HepG2 (cell line): ENCODE measurements around the gene GJB5. TPM values are rescaled to one million over a fixed set of nuclear protein-coding genes. Genes with fewer than 3 reads are reported as not detected.
"Not testable (repeated sequence)": the region's sequence is repeated elsewhere in the genome, so short reads cannot be mapped to it uniquely, and the experiment has no call there.

Source experiments
- ATAC-seq: fragments of 200-7000 bp; cut with Tn5 transposase; 3 replicates; pipeline ENCODE4 v1.9.1; 2020; ENCODE audit warnings: mild to moderate bottlenecking, moderate library complexity
- BruUV-seq: library from RNA; stranded (reverse); fragments of 400-500 nt; replicated peaks from 2 replicates; lab custom pipeline; 2021; lab: Mats Ljungman, UMichigan
- CTCF ChIA-PET: fragments of 300-600 bp; formaldehyde crosslinking; extraction: SDS; loops from one replicate; lab custom pipeline; 2021; ENCODE audit warnings: low total read pairs, inconsistent platforms, low intra/inter-chr PET ratio; lab: Yijun Ruan, JAX
- POLR2A ChIA-PET: fragments of 350-600 bp; sonication (Branson Sonifier 250); formaldehyde crosslinking; loops from one replicate; lab custom pipeline; 2020; ENCODE audit warnings: antibody characterized with exemption, inconsistent platforms; lab: Yijun Ruan, JAX
- DNase-seq: peaks from one replicate; pipeline ENCODE4 v3.0.0-alpha.2; 2015; ENCODE audit warnings: low spot score
- FAIRE-seq: peaks from 3 replicates; lab custom pipeline; 2011; peaks lifted over from hg19 to GRCh38; lab: Jason Lieb, UNC
- H2AFZ ChIP-seq: one replicate; pipeline ENCODE4 v1.6.1; 2011; ENCODE audit warnings: low read length, inconsistent platforms
- H3K27ac ChIP-seq: fragments of 300-600 bp; 3 replicates; pipeline ENCODE4 v1.8.0; 2011; ENCODE audit warnings: mixed run types, mild to moderate bottlenecking, mixed read lengths, low read length, inconsistent platforms; ENCODE audit not compliant: insufficient read depth; ENCODE audit errors: extremely low read length
- H3K27me3 ChIP-seq, 2 experiments: fragments of 200-600 bp in 1 of 2; 2 replicates in 1 of 2; 3 replicates in 1 of 2; pipeline versions ENCODE4 v1.6.0 to v1.8.0; 2011; ENCODE audit warnings: low read length in 2 of 2, mild to moderate bottlenecking in 2 of 2, moderate library complexity in 2 of 2, inconsistent platforms in 1 of 2; ENCODE audit not compliant: insufficient read depth in 2 of 2, control insufficient read depth in 1 of 2
- H3K36me3 ChIP-seq, 2 experiments: fragments of 200-600 bp in 1 of 2; replicated peaks in 1 of 2; 2 replicates in 1 of 2; 3 replicates in 1 of 2; pipeline versions ENCODE4 v1.5.1 to v1.8.0; 2011; ENCODE audit warnings: low read length in 2 of 2, inconsistent platforms in 1 of 2; ENCODE audit not compliant: insufficient read depth in 2 of 2, control insufficient read depth in 1 of 2
- H3K4me1 ChIP-seq: 2 replicates; pipeline ENCODE4 v1.5.1; 2012; ENCODE audit warnings: low read length, inconsistent platforms; ENCODE audit not compliant: insufficient read depth
- H3K4me2 ChIP-seq: 2 replicates; pipeline ENCODE4 v1.6.0; 2011; ENCODE audit warnings: low read depth, low read length, inconsistent platforms
- H3K4me3 ChIP-seq, 3 experiments: fragments of 200-600 bp in 1 of 3; sonication (generic), shearing (Covaris generic) in 1 of 3; replicated peaks in 1 of 3; 2 replicates each; pipeline ENCODE4 v1.5.1; 2011 to 2016; ENCODE audit warnings: low read length in 3 of 3, inconsistent platforms in 2 of 3, low read depth in 2 of 3, mild to moderate bottlenecking in 2 of 3, control low read depth in 1 of 3, mixed read lengths in 1 of 3; ENCODE audit not compliant: insufficient read depth in 1 of 3
- H3K79me2 ChIP-seq: one replicate; pipeline ENCODE4 v1.6.1; 2011; ENCODE audit warnings: low read length, inconsistent platforms; ENCODE audit not compliant: insufficient read depth
- H3K9ac ChIP-seq: 2 replicates; pipeline ENCODE4 v1.6.0; 2011; ENCODE audit warnings: mild to moderate bottlenecking, low read depth, low read length, inconsistent platforms; ENCODE audit not compliant: insufficient read depth
- H3K9me3 ChIP-seq: 2 replicates; pipeline ENCODE4 v1.5.1; 2012; ENCODE audit warnings: mild to moderate bottlenecking, low read length
- H4K20me1 ChIP-seq: 2 replicates; pipeline ENCODE4 v1.6.0; 2011; ENCODE audit warnings: inconsistent platforms, mild to moderate bottlenecking, low read length, moderate library complexity; ENCODE audit not compliant: insufficient read depth
- ARID3A ChIP-seq: IDR thresholded peaks from 2 replicates; pipeline ENCODE4 v1.6.1; 2012; ENCODE audit warnings: low read depth, low read length, improper control_type of control experiment
- KAT7 ChIP-seq: IDR thresholded peaks from 2 replicates; pipeline ENCODE4 v1.6.1; 2018; ENCODE audit warnings: borderline replicate concordance, missing compliant biosample characterization
- PITX1 ChIP-seq: sonication (generic); formaldehyde crosslinking; IDR thresholded peaks from 2 replicates; pipeline ENCODE4 v1.5.1; 2020; ENCODE audit warnings: mild to moderate bottlenecking, missing genetic modification reagents
- ZNF740 ChIP-seq: sonication (generic); formaldehyde crosslinking; IDR thresholded peaks from 2 replicates; pipeline ENCODE4 v1.4.0; 2020; ENCODE audit warnings: missing genetic modification reagents
- WGBS: methylation state at CpG from one replicate; pipeline ENCODE4 v1.1.6; 2017; ENCODE audit warnings: low lambda C conversion rate; 5-methylcytosine and 5-hydroxymethylcytosine counted together
- in situ Hi-C: cut with HindIII; loops from 2 replicates; pipeline ENCODE4 v1.10.0; 2017; ENCODE audit warnings: low pct_unique_long_range_greater_than_20kb; ENCODE audit not compliant: extremely low pct_ligation_motif_present
- intact Hi-C: fragments of 100-400 bp; cut with micrococcal nuclease; formaldehyde crosslinking; loops from one replicate; pipeline ENCODE4 v1.10.0; 2022; ENCODE audit not compliant: unreplicated experiment
- polyA plus RNA-seq, 8 experiments: library from polyadenylated mRNA; depleted of rRNA in 3 of 8; stranded (reverse) in 7 of 8; unstranded in 1 of 8; fragments of >200 nt; fragmentation: Illumina TruSeq in 4 of 8; extraction: Trizol in 4 of 8; gene quantifications; 2 replicates each; pipeline versions ENCODE4 v1.2.1 to v1.2.3, GENCODE V29; 2011 to 2016; ENCODE audit warnings: low read depth in 4 of 8, missing spikeins in 1 of 8, mixed read lengths in 1 of 8; ENCODE audit not compliant: insufficient read depth in 1 of 8
- total RNA-seq, 5 experiments: library from RNA; depleted of rRNA; stranded (reverse); fragments of >200 nt; fragmentation: Illumina TruSeq; extraction: Trizol; gene quantifications; 2 replicates each; pipeline ENCODE4 v1.2.3, GENCODE V29; 2016; ENCODE audit warnings: low read depth in 1 of 5

Gene GJB5
- total and polyA plus RNA-seq, 2 of the 13 experiments (the other 11 are each of a cell fraction or from before 2014, with no cell fraction given) = not detected

- TF ChIP-seq ARID3A (no peak), PITX1 (CRISPR knock-in tag) (no peak), KAT7 (CRISPR knock-in tag) (no peak), ZNF740 (CRISPR knock-in tag) (no peak)
These were observed 16.9 kb downstream of the GJB5 start (continued) for GRCh38 chr1:34771573-34772371.

GRCh38 chr1:34773114-34773513 is 18.3 kb downstream of the GJB5 start:
- H3K9me3 ChIP-seq, H3K4me3 ChIP-seq, intact Hi-C loops, in situ Hi-C loops, DNase-seq, H3K27ac ChIP-seq, H3K36me3 ChIP-seq, FAIRE-seq, POLR2A ChIA-PET, H3K9ac ChIP-seq, H2AFZ ChIP-seq, H3K4me2 ChIP-seq, H3K79me2 ChIP-seq, BruUV-seq, H4K20me1 ChIP-seq, CTCF ChIA-PET, ATAC-seq, H3K4me1 ChIP-seq: not testable (repeated sequence)
- WGBS = 31% methylated on average over 4 of the region's 4 CpGs
- peaks cover 0 to 23% of the 10 kb centered on the region in 2 experiments; a peak in 3 of 5 replicates for H3K27me3 ChIP-seq
